Mammary epithelial cell (primary cell): Measurements from ENCODE around the gene ORC1.

Experiments used
- EZH2 ChIP-seq: IDR thresholded peaks from 2 replicates; pipeline ENCODE4 v1.6.1; 2012; ENCODE audit warnings: low read length, inconsistent platforms, borderline replicate concordance
- TF ChIP-seq, protein P1 (sequence below), 2 donors: IDR thresholded peaks in 1 of 2; conservative IDR thresholded peaks in 1 of 2; 2 replicates each; pipeline ENCODE4 v1.5.1; 2011 to 2012; ENCODE audit warnings: inconsistent platforms in 2 of 2, low read length in 2 of 2, mild to moderate bottlenecking in 2 of 2, control low read depth in 1 of 2, low read depth in 1 of 2; ENCODE audit not compliant: insufficient read depth in 1 of 2; ENCODE audit errors: extremely low read depth in 1 of 2

DNA sequence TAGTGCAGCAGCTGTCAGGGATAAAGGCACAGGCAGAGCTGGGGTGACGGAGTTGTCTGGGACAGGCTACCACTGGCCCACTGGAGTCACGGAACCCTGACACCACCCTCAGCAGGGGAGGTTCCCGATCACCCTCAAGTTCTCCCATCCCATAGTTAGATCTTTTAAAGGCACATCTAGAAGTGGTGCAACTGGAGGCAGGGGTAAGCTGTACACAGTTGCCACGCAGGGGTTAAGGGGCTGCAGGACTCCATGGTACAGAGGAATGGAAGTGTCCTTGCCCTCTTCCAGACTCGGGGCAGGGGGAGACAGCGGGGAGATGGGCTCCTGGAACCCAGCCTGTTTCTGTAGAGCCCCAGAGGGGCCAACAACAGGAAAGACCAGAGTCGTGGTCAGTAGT is 51.5 kb downstream of the ORC1 start:
- TF ChIP-seq, protein P1, sequence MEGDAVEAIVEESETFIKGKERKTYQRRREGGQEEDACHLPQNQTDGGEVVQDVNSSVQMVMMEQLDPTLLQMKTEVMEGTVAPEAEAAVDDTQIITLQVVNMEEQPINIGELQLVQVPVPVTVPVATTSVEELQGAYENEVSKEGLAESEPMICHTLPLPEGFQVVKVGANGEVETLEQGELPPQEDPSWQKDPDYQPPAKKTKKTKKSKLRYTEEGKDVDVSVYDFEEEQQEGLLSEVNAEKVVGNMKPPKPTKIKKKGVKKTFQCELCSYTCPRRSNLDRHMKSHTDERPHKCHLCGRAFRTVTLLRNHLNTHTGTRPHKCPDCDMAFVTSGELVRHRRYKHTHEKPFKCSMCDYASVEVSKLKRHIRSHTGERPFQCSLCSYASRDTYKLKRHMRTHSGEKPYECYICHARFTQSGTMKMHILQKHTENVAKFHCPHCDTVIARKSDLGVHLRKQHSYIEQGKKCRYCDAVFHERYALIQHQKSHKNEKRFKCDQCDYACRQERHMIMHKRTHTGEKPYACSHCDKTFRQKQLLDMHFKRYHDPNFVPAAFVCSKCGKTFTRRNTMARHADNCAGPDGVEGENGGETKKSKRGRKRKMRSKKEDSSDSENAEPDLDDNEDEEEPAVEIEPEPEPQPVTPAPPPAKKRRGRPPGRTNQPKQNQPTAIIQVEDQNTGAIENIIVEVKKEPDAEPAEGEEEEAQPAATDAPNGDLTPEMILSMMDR (conservative IDR thresholded peaks at IDR 0.05 in 1 of 2, IDR thresholded peaks at IDR 0.05 in 1 of 2; ENCODE audit: extremely low read depth in 1 of 2, insufficient read depth in 1 of 2, low read depth in 1 of 2, low read length in 2 of 2): no peak
- no peak for TF ChIP-seq EZH2
